Liver (tissue), 9 donors: Measurements from ENCODE around the gene C19orf44. TPM values are rescaled to one million over a fixed set of nuclear protein-coding genes. Genes with fewer than 3 reads are reported as not detected.

Experiments
- DNase-seq: peaks from one replicate; pipeline ENCODE4 v3.0.0-alpha.2; 2017; ENCODE audit warnings: low spot score
- H3K27ac ChIP-seq, 2 donors: one replicate each; pipeline ENCODE4 v1.7.0; 2013; ENCODE audit warnings: inconsistent platforms in 2 of 2, low read length in 2 of 2, control low read depth in 1 of 2, low read depth in 1 of 2, mild to moderate bottlenecking in 1 of 2
- H3K27me3 ChIP-seq, 4 donors: one replicate each; pipeline versions ENCODE4 v1.6.1 to v1.7.0; 2013; ENCODE audit warnings: low read length in 3 of 4, inconsistent platforms in 1 of 4, mild to moderate bottlenecking in 1 of 4, moderate library complexity in 1 of 4; ENCODE audit not compliant: control insufficient read depth in 4 of 4, insufficient read depth in 4 of 4
- H3K36me3 ChIP-seq, 4 donors: one replicate each; pipeline versions ENCODE4 v1.6.1 to v1.7.0; 2013; ENCODE audit warnings: low read length in 3 of 4, mild to moderate bottlenecking in 3 of 4, low read depth in 1 of 4, moderate library complexity in 1 of 4; ENCODE audit not compliant: control insufficient read depth in 4 of 4, insufficient read depth in 3 of 4
- H3K4me1 ChIP-seq, 4 donors: one replicate each; pipeline versions ENCODE4 v1.6.1 to v1.7.0; 2013; ENCODE audit warnings: low read length in 3 of 4, mild to moderate bottlenecking in 3 of 4, moderate library complexity in 1 of 4; ENCODE audit not compliant: control insufficient read depth in 4 of 4, insufficient read depth in 4 of 4
- H3K4me3 ChIP-seq, 3 donors: one replicate each; pipeline versions ENCODE4 v1.6.1 to v1.7.0; 2013; ENCODE audit warnings: low read length in 3 of 3, control low read depth in 1 of 3, low read depth in 1 of 3, mild to moderate bottlenecking in 1 of 3
- H3K9ac ChIP-seq, 2 donors: one replicate each; pipeline ENCODE4 v1.7.0; 2013; ENCODE audit warnings: low read length in 2 of 2, mild to moderate bottlenecking in 2 of 2, moderate library complexity in 2 of 2, control low read depth in 1 of 2, low read depth in 1 of 2
- H3K9me3 ChIP-seq, 4 donors: one replicate each; pipeline versions ENCODE4 v1.6.1 to v1.7.0; 2013; ENCODE audit warnings: low read length in 3 of 4; ENCODE audit not compliant: control insufficient read depth in 4 of 4
- ATF3 ChIP-seq: IDR thresholded peaks from 2 replicates; pipeline ENCODE4 v1.6.1; 2016; ENCODE audit warnings: antibody characterized with exemption
- CTCF ChIP-seq: fragments of 150-350 bp; IDR thresholded peaks from 2 replicates; pipeline ENCODE4 v1.5.1; 2017; ENCODE audit warnings: improper control_type of control experiment, low read depth, low read length; ENCODE audit not compliant: missing input control
- EGR1 ChIP-seq, 2 donors: IDR thresholded peaks; 2 replicates each; pipeline ENCODE4 v1.6.1; 2016 to 2018; ENCODE audit warnings: antibody characterized with exemption in 2 of 2, low read depth in 2 of 2
- FOXA1 ChIP-seq: IDR thresholded peaks from 2 replicates; pipeline ENCODE4 v1.6.1; 2016; ENCODE audit warnings: antibody characterized with exemption
- FOXA2 ChIP-seq: IDR thresholded peaks from 2 replicates; pipeline ENCODE4 v1.6.1; 2016; ENCODE audit warnings: antibody characterized with exemption
- GABPA ChIP-seq, 2 donors: IDR thresholded peaks in 1 of 2; conservative IDR thresholded peaks in 1 of 2; 2 replicates each; pipeline ENCODE4 v1.6.1; 2016; ENCODE audit warnings: antibody characterized with exemption in 2 of 2, mild to moderate bottlenecking in 1 of 2, moderate library complexity in 1 of 2
- HNF4A ChIP-seq, 2 donors: conservative IDR thresholded peaks; 2 replicates each; pipeline ENCODE4 v1.6.1; 2016; ENCODE audit warnings: antibody characterized with exemption in 2 of 2, mild to moderate bottlenecking in 2 of 2
- HNF4G ChIP-seq: IDR thresholded peaks from 2 replicates; pipeline ENCODE4 v1.6.1; 2016; ENCODE audit warnings: antibody characterized with exemption
- JUND ChIP-seq, 2 donors: IDR thresholded peaks; 2 replicates each; pipeline ENCODE4 v1.6.1; 2016; ENCODE audit warnings: antibody characterized with exemption in 2 of 2
- MAX ChIP-seq: IDR thresholded peaks from 2 replicates; pipeline ENCODE4 v1.6.1; 2016; ENCODE audit warnings: antibody characterized with exemption
- NR2F2 ChIP-seq: IDR thresholded peaks from 2 replicates; pipeline ENCODE4 v1.6.1; 2016; ENCODE audit warnings: antibody characterized with exemption
- RAD21 ChIP-seq, 2 donors: IDR thresholded peaks; 2 replicates each; pipeline ENCODE4 v1.6.1; 2016; ENCODE audit warnings: antibody characterized with exemption in 2 of 2, mild to moderate bottlenecking in 2 of 2
- REST ChIP-seq: IDR thresholded peaks from 2 replicates; pipeline ENCODE4 v1.6.1; 2016; ENCODE audit warnings: antibody characterized with exemption, mild to moderate bottlenecking
- RXRA ChIP-seq, 2 donors: IDR thresholded peaks; 2 replicates each; pipeline ENCODE4 v1.6.1; 2017 to 2018; ENCODE audit warnings: antibody characterized with exemption in 2 of 2, mild to moderate bottlenecking in 1 of 2
- SP1 ChIP-seq: IDR thresholded peaks from 2 replicates; pipeline ENCODE4 v1.6.1; 2018; ENCODE audit warnings: antibody characterized with exemption, mild to moderate bottlenecking
- TAF1 ChIP-seq: conservative IDR thresholded peaks from 2 replicates; pipeline ENCODE4 v1.6.1; 2016; ENCODE audit warnings: antibody characterized with exemption, mild to moderate bottlenecking
- YY1 ChIP-seq: IDR thresholded peaks from 2 replicates; pipeline ENCODE4 v1.6.1; 2016; ENCODE audit warnings: antibody characterized with exemption, mild to moderate bottlenecking
- WGBS: extraction: QIAGEN DNeasy Blood & Tissue Kit; methylation state at CpG from one replicate; pipeline ENCODE4 v1.1.7; 2013; 5-methylcytosine and 5-hydroxymethylcytosine counted together
- polyA plus RNA-seq, 2 donors: library from polyadenylated mRNA; stranded (reverse) in 1 of 2; unstranded in 1 of 2; fragments of 200-250 nt in 1 of 2; fragments of >200 nt in 1 of 2; fragmentation: Nextera tagmentation in 1 of 2; extraction: Ambion mirVana in 1 of 2; gene quantifications; one replicate each; pipeline versions ENCODE4 v1.2.1 to v1.2.3, GENCODE V29; 2013 to 2015
- total RNA-seq, 2 donors: library from RNA; depleted of rRNA; stranded (reverse); fragments of >200 nt; gene quantifications; one replicate each; pipeline ENCODE4 v1.2.3, GENCODE V29; 2014
- TF ChIP-seq, protein P1 (sequence below): IDR thresholded peaks from 2 replicates; pipeline ENCODE4 v1.6.1; 2016; ENCODE audit warnings: antibody characterized with exemption
- donor health status: healthy.
- donor health status: healthy.
- donor health status: healthy.
- donor health status: healthy.
- donor health status: healthy.

Gene C19orf44
- total and polyA plus RNA-seq, 4 donors, result 0.89 to 3.0 (median 1.3) TPM

DNA sequence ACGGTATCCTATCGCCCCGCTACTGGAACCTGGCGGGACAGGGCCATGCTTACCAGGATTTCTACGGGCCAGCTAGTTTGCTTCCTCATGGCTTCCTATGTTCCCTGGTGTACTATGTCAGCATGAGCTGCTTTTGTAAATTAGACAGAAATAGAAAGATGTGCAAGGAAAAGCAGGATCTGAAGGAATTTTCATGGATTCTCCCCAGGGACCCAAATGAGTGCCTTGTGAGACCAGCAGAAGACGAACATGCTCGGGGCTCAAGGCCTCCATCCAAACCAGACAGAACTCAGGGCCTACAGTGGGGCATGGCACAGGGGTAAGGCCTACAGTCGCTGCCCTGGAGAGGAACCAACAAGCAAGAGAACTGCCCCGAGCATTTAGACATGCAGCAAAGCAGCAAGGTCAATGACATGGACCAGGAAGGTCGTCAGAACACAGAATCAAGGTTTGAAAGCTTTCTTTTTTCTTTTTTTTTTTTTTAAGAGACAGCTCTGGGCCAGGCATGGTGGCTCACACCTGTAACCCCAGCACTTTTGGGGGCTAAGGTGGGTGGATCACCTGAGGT is 41.8 kb upstream of the C19orf44 start:
- H3K27me3 ChIP-seq, result no peaks in the 10 kb centered on the region
- H3K9me3 ChIP-seq, result no peaks in the 10 kb centered on the region
- H3K4me1 ChIP-seq, result peaks cover 5 to 44% (median 24%) of the 10 kb centered on the region in 4 donors
- no peak overlapping the region for H3K4me3 ChIP-seq
- peak overlapping the region; percentile 13 to 49 for H3K27ac ChIP-seq
- DNase-seq, result no peak
- TF ChIP-seq REST (no peak), SP1 (peak; percentile 26), FOXA2 (no peak), TAF1 (no peak), GABPA (IDR thresholded peaks at IDR 0.05 in 1 of 2, conservative IDR thresholded peaks at IDR 0.05 in 1 of 2) (no peak), CTCF (no peak), HNF4G (no peak), JUND (IDR thresholded peaks at IDR 0.05) (no peak), RAD21 (IDR thresholded peaks at IDR 0.05) (peak in 1 of 2 donors; percentile 29), HNF4A (conservative IDR thresholded peaks at IDR 0.05) (peak; percentile 43 to 50), ATF3 (no peak), MAX (no peak), FOXA1 (no peak), NR2F2 (no peak), RXRA (IDR thresholded peaks at IDR 0.05) (peak; percentile 71 to 73), EGR1 (IDR thresholded peaks at IDR 0.05; ENCODE audit: low read depth in 2 of 2) (no peak), YY1 (no peak)
- TF ChIP-seq, protein P1, sequence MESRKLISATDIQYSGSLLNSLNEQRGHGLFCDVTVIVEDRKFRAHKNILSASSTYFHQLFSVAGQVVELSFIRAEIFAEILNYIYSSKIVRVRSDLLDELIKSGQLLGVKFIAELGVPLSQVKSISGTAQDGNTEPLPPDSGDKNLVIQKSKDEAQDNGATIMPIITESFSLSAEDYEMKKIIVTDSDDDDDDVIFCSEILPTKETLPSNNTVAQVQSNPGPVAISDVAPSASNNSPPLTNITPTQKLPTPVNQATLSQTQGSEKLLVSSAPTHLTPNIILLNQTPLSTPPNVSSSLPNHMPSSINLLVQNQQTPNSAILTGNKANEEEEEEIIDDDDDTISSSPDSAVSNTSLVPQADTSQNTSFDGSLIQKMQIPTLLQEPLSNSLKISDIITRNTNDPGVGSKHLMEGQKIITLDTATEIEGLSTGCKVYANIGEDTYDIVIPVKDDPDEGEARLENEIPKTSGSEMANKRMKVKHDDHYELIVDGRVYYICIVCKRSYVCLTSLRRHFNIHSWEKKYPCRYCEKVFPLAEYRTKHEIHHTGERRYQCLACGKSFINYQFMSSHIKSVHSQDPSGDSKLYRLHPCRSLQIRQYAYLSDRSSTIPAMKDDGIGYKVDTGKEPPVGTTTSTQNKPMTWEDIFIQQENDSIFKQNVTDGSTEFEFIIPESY, result no peak
- 63% methylated on average over 10 of the region's 10 CpGs for WGBS
- H3K9ac ChIP-seq, result no peak overlapping the region
- H3K36me3 ChIP-seq, result no peaks in the 10 kb centered on the region
